Epithelial cell of esophagus (primary cell): Measurements from ENCODE around the gene OR2T10.
"Not testable (repeated sequence)": the region's sequence is repeated elsewhere in the genome, so short reads cannot be mapped to it uniquely, and the experiment has no call there.

Source experiments
- DNase-seq: peaks from one replicate; pipeline ENCODE4 v3.0.0; 2010; ENCODE audit warnings: low read depth
- H3K4me3 ChIP-seq: 2 replicates; pipeline ENCODE4 v1.5.1; 2011; ENCODE audit warnings: mild to moderate bottlenecking, low read length, control low read depth
- CTCF ChIP-seq: IDR thresholded peaks from 2 replicates; pipeline ENCODE4 v1.5.1; 2011; ENCODE audit warnings: low read depth, mild to moderate bottlenecking, low read length, control low read depth, inconsistent platforms; ENCODE audit not compliant: insufficient read depth; ENCODE audit errors: missing control alignments

The OR2T10 gene

GRCh38 chr1:248597589-248597988, at the start of gene OR2T10:
TSS of gene OR2T10 (minus strand) at chr1:248597700. CDS start at chr1:248593768, 3,932 bp downstream.
- no peak for DNase-seq
- TF ChIP-seq CTCF: no peak
- no peak within 1 kb of the TSS for H3K4me3 ChIP-seq

GRCh38 chr1:248645178-248645577, 47.7 kb upstream of the OR2T10 start, which contains the start of gene OR2T35:
TSS of gene OR2T35 (minus strand) at chr1:248645278. CDS start at chr1:248639258, 6,020 bp downstream.
- not testable (repeated sequence) for DNase-seq

GRCh38 chr1:248642971-248643651, 45.6 kb upstream of the OR2T10 start:
- H3K4me3 ChIP-seq, DNase-seq: not testable (repeated sequence)

More at GRCh38 chr1:248645178-248645577, 47.7 kb upstream of the OR2T10 start, which contains the start of gene OR2T35:
- H3K4me3 ChIP-seq: not testable (repeated sequence)

- not testable (repeated sequence) for DNase-seq, H3K4me3 ChIP-seq
These were observed 44.1 kb upstream of the OR2T10 start for GRCh38 chr1:248641583-248641982.

- not testable (repeated sequence) for H3K4me3 ChIP-seq, DNase-seq
These were observed 43.4 kb upstream of the OR2T10 start for GRCh38 chr1:248640906-248641305.

- not testable (repeated sequence) for DNase-seq, H3K4me3 ChIP-seq
These were observed 42.2 kb upstream of the OR2T10 start for GRCh38 chr1:248639652-248640051.

- not testable (repeated sequence) for DNase-seq, H3K4me3 ChIP-seq
These were observed 39.1 kb upstream of the OR2T10 start for GRCh38 chr1:248636612-248637011.

GRCh38 chr1:248634991-248635390, 37.5 kb upstream of the OR2T10 start, which contains the start of gene OR2T11:
TSS of gene OR2T11 (minus strand) at chr1:248635091. CDS start at chr1:248627128, 7,963 bp downstream.
- DNase-seq: not testable (repeated sequence)

GRCh38 chr1:248631354-248632008, 34.0 kb upstream of the OR2T10 start:
- peak; percentile 28 for DNase-seq
- H3K4me3 ChIP-seq: no peak overlapping the region
- no peak for TF ChIP-seq CTCF

More at GRCh38 chr1:248634991-248635390, 37.5 kb upstream of the OR2T10 start, which contains the start of gene OR2T11:
- not testable (repeated sequence) for H3K4me3 ChIP-seq

GRCh38 chr1:248630551-248630950, 33.1 kb upstream of the OR2T10 start:
- no peak for TF ChIP-seq CTCF
- DNase-seq: no peak
- H3K4me3 ChIP-seq: no peak overlapping the region
